SK-N-SH (cell line): Measurements from ENCODE around the gene PIEZO2.

Source experiments
- CHD2 ChIP-seq: fragments of 150-350 bp; IDR thresholded peaks from 2 replicates; pipeline ENCODE4 v1.6.1; 2018; ENCODE audit warnings: low read length; ENCODE audit not compliant: partially characterized antibody
- CTCF ChIP-seq: fragments of 200-600 bp; sonication (generic); IDR thresholded peaks from 2 replicates; pipeline ENCODE4 v1.6.1; 2017; ENCODE audit warnings: antibody characterized with exemption, mild to moderate bottlenecking, moderate library complexity
- EP300 ChIP-seq, 2 experiments: IDR thresholded peaks; 2 replicates each; pipeline versions ENCODE4 v1.4.0 to v1.6.1; 2012; ENCODE audit warnings: borderline replicate concordance in 1 of 2, low read depth in 1 of 2, low read length in 1 of 2
- GABPA ChIP-seq: IDR thresholded peaks from 2 replicates; pipeline ENCODE4 v1.4.0; 2012; ENCODE audit warnings: low read depth, mild to moderate bottlenecking
- MAX ChIP-seq: IDR thresholded peaks from 2 replicates; pipeline ENCODE4 v1.4.0; 2012; ENCODE audit warnings: low read depth
- POLR2AphosphoS5 ChIP-seq: IDR thresholded peaks from 2 replicates; pipeline ENCODE4 v1.6.1; 2012; ENCODE audit warnings: low read depth, low read length
- REST ChIP-seq: IDR thresholded peaks from 2 replicates; pipeline ENCODE4 v1.6.1; 2012; ENCODE audit warnings: mild to moderate bottlenecking, low read depth, low read length, moderate library complexity
- SIN3A ChIP-seq: IDR thresholded peaks from 2 replicates; pipeline ENCODE4 v1.6.1; 2012; ENCODE audit warnings: low read depth, mild to moderate bottlenecking, low read length, moderate library complexity, borderline replicate concordance
- ZBTB33 ChIP-seq: IDR thresholded peaks from 2 replicates; pipeline ENCODE4 v1.4.0; 2012; ENCODE audit warnings: low read depth, borderline replicate concordance

GRCh38 chr18:10923551-10924070 is 225.8 kb downstream of the PIEZO2 start:
- TF ChIP-seq REST = no peak
- no peak for TF ChIP-seq CTCF
- TF ChIP-seq POLR2AphosphoS5 = no peak
- no peak for TF ChIP-seq CHD2
- TF ChIP-seq ZBTB33 = no peak
- no peak for TF ChIP-seq EP300 (IDR thresholded peaks at IDR 0.05; ENCODE audit: borderline replicate concordance in 1 of 2, low read depth in 1 of 2, low read length in 1 of 2)
- TF ChIP-seq SIN3A = no peak
- TF ChIP-seq MAX = no peak
- TF ChIP-seq GABPA = no peak
